GM12878 (cell line): Measurements from ENCODE around the gene DDX39A. TPM values are rescaled to one million over a fixed set of nuclear protein-coding genes. Genes with fewer than 3 reads are reported as not detected.
"Not testable (repeated sequence)": the region's sequence is repeated elsewhere in the genome, so short reads cannot be mapped to it uniquely, and the experiment has no call there.

ENCODE experiments used
- ATAC-seq: fragments of 200-7000 bp; cut with Tn5 transposase; 3 replicates; pipeline ENCODE4 v1.9.1; 2020; ENCODE audit warnings: mild to moderate bottlenecking, moderate library complexity
- BruUV-seq: library from RNA; stranded (reverse); fragments of 400-500 nt; replicated peaks from 2 replicates; lab custom pipeline; 2021; lab: Mats Ljungman, UMichigan
- CTCF ChIA-PET: fragments of 300-600 bp; sonication (Branson Sonifier 250); formaldehyde crosslinking; extraction: SDS; loops from one replicate; lab custom pipeline; 2021; ENCODE audit warnings: inconsistent platforms; lab: Yijun Ruan, JAX
- POLR2A ChIA-PET: fragments of 350-600 bp; formaldehyde crosslinking; extraction: SDS; loops from one replicate; lab custom pipeline; 2021; ENCODE audit warnings: inconsistent platforms; lab: Charles Lee
- RAD21 ChIA-PET: fragments of 300-600 bp; sonication (Branson Sonifier 250); formaldehyde crosslinking; loops from one replicate; lab custom pipeline; 2023; ENCODE audit warnings: antibody characterized with exemption; ENCODE audit not compliant: unreplicated experiment; lab: Charles Lee
- SMC1A ChIA-PET: fragments of 300-600 bp; sonication (Branson Sonifier 250); formaldehyde crosslinking; loops from one replicate; lab custom pipeline; 2023; ENCODE audit not compliant: unreplicated experiment, uncharacterized antibody; lab: Charles Lee
- DNase-seq: peaks from one replicate; pipeline ENCODE4 v3.0.0-alpha.2; 2011; ENCODE audit warnings: low read depth, low spot score
- FAIRE-seq: peaks from 3 replicates; lab custom pipeline; 2011; peaks lifted over from hg19 to GRCh38; lab: Jason Lieb, UNC
- H2AFZ ChIP-seq: 2 replicates; pipeline ENCODE4 v1.6.0; 2011; ENCODE audit warnings: low read depth, low read length, control low read depth; ENCODE audit not compliant: control insufficient read depth
- H3K27ac ChIP-seq: 2 replicates; pipeline ENCODE4 v1.5.1; 2011; ENCODE audit warnings: control low read depth; ENCODE audit not compliant: control insufficient read depth, insufficient read depth
- H3K27me3 ChIP-seq, 2 experiments: replicated peaks in 1 of 2; 2 replicates each; pipeline versions ENCODE4 v1.6.0 to v1.6.1; 2011; ENCODE audit warnings: low read length in 1 of 2; ENCODE audit not compliant: control insufficient read depth in 2 of 2, insufficient read depth in 2 of 2
- H3K36me3 ChIP-seq, 2 experiments: 2 replicates each; pipeline ENCODE4 v1.5.1; 2011; ENCODE audit warnings: low read length in 1 of 2; ENCODE audit not compliant: control insufficient read depth in 2 of 2, insufficient read depth in 2 of 2
- H3K4me1 ChIP-seq: 2 replicates; pipeline ENCODE4 v1.6.1; 2011; ENCODE audit warnings: mild to moderate bottlenecking, low read length, moderate library complexity, mixed read lengths; ENCODE audit not compliant: control insufficient read depth, insufficient read depth
- H3K4me2 ChIP-seq: 2 replicates; pipeline ENCODE4 v1.6.0; 2011; ENCODE audit warnings: control low read depth; ENCODE audit not compliant: control insufficient read depth, insufficient read depth
- H3K4me3 ChIP-seq: fragments of 200-600 bp; sonication (generic); 2 replicates; pipeline ENCODE4 v1.5.1; 2016
- H3K79me2 ChIP-seq: 2 replicates; pipeline ENCODE4 v1.6.0; 2011; ENCODE audit warnings: low read length; ENCODE audit not compliant: control insufficient read depth, insufficient read depth
- H3K9ac ChIP-seq: 2 replicates; pipeline ENCODE4 v1.8.0; 2011; ENCODE audit warnings: low read length, control low read depth, mixed read lengths; ENCODE audit not compliant: control insufficient read depth, insufficient read depth
- H3K9me3 ChIP-seq: replicated peaks from 3 replicates; pipeline ENCODE4 v1.5.1; 2011; ENCODE audit warnings: mild to moderate bottlenecking, low read length; ENCODE audit not compliant: control insufficient read depth, insufficient read depth
- H4K20me1 ChIP-seq: 2 replicates; pipeline ENCODE4 v1.6.0; 2011; ENCODE audit not compliant: control insufficient read depth, insufficient read depth
- IKZF2 ChIP-seq, 2 experiments: fragments of 450-650 bp; IDR thresholded peaks; 2 replicates each; pipeline ENCODE4 v1.6.1; 2017; ENCODE audit warnings: mild to moderate bottlenecking in 2 of 2, moderate library complexity in 2 of 2
- POLR2AphosphoS5 ChIP-seq: IDR thresholded peaks from 2 replicates; pipeline ENCODE4 v1.6.1; 2011; ENCODE audit warnings: mild to moderate bottlenecking, low read length, inconsistent platforms
- WGBS: methylation state at CpG from one replicate; pipeline ENCODE4 v1.1.6; 2016; ENCODE audit warnings: low lambda C conversion rate; ENCODE audit not compliant: insufficient replicate concordance, insufficient coverage; ENCODE audit errors: missing lambda C conversion rate; 5-methylcytosine and 5-hydroxymethylcytosine counted together
- in situ Hi-C: fragments of 300-500 bp; cut with MboI; formaldehyde crosslinking; loops from 9 replicates; pipeline ENCODE4 v1.14.3; 2018; ENCODE audit warnings: mixed read lengths
- intact Hi-C: fragments of 100-400 bp; cut with micrococcal nuclease; formaldehyde crosslinking; loops from one replicate; pipeline ENCODE4 v1.14.2; 2022; ENCODE audit not compliant: unreplicated experiment
- polyA plus RNA-seq, 11 experiments: library from polyadenylated mRNA; depleted of rRNA in 4 of 11; unstranded in 6 of 11; stranded (reverse) in 5 of 11; fragments of >200 nt; fragmentation: Nextera tagmentation in 4 of 11; fragmentation: Illumina TruSeq in 1 of 11; extraction: Ambion mirVana in 4 of 11; extraction: Trizol in 1 of 11; gene quantifications; 1 replicate in 1 of 11; 2 replicates in 10 of 11; pipeline versions ENCODE4 v1.2.1 to v1.2.3, GENCODE V29; 2011 to 2016; ENCODE audit warnings: inconsistent platforms in 2 of 11, missing spikeins in 2 of 11, low read depth in 1 of 11
- total RNA-seq, 4 experiments: library from RNA; depleted of rRNA in 3 of 4; stranded (reverse); fragments of >200 nt in 3 of 4; fragmentation: Illumina TruSeq in 1 of 4; extraction: Trizol in 1 of 4; gene quantifications; 2 replicates each; pipeline versions ENCODE4 v1.2.1 to v1.2.3, GENCODE V29; 2013 to 2021

The DDX39A gene
- total and polyA plus RNA-seq, 10 of the 15 experiments (the other 5 are each of a cell fraction or from before 2014, with no cell fraction given) = 113 to 378 (median 224) TPM

- WGBS = 92% methylated on average over 15 of the region's 15 CpGs
- FAIRE-seq, H3K27ac ChIP-seq, in situ Hi-C loops, H4K20me1 ChIP-seq, BruUV-seq, ATAC-seq, H3K4me3 ChIP-seq, H2AFZ ChIP-seq, H3K4me1 ChIP-seq, H3K79me2 ChIP-seq, H3K9ac ChIP-seq, H3K4me2 ChIP-seq, H3K9me3 ChIP-seq, DNase-seq, H3K27me3 ChIP-seq, intact Hi-C loops: not testable (repeated sequence)
- RAD21 ChIA-PET = interaction anchor here (1.4 kb wide), 1 partner anchor 19 kb away, joined by 4 read pairs; no protein-coding TSS in a partner anchor
- SMC1A ChIA-PET = interaction anchor here (1.2 to 1.7 kb wide), 3 partner anchors 12 to 45 kb away, joined by 3 to 4 read pairs (median 3); no protein-coding TSS in a partner anchor
- POLR2A ChIA-PET = interaction anchor here (0.6 to 4.0 kb wide), 4 partner anchors 20 to 48 kb away, joined by 3 to 38 read pairs (median 8); no protein-coding TSS in a partner anchor
- CTCF ChIA-PET = interaction anchor here (1.3 to 7.1 kb wide), 5 partner anchors 10 to 267 kb away, joined by 3 to 125 read pairs (median 4); partner anchors contain the start of gene ASF1B
- peaks cover 20 to 33% of the 10 kb centered on the region in 2 experiments for H3K36me3 ChIP-seq
Measured at GRCh38 chr19:14403145-14403930, 15.8 kb downstream of the DDX39A start.

- in situ Hi-C loops (no loop called here), intact Hi-C loops (no loop called here)
- ATAC-seq (no peak), DNase-seq (no peak)
- Histone ChIP-seq H3K9me3 (no peaks in the 10 kb centered on the region; the same call in 2 of the 3 replicates), H3K9ac (no peak overlapping the region), H4K20me1 (no peaks in the 10 kb centered on the region)
- RAD21 ChIA-PET = interaction anchor here (0.8 kb wide), 1 partner anchor 39 kb away, joined by 4 read pairs; no protein-coding TSS in a partner anchor
- WGBS = 95% methylated on average over 26 of the region's 26 CpGs
- TF ChIP-seq POLR2AphosphoS5 (peak; percentile 27; the same call in 1 of the 2 replicates), IKZF2 (IDR thresholded peaks at IDR 0.05) (no peak)
- TF ChIP-seq, all 136 proteins: peak for 1
- POLR2A ChIA-PET = no interaction called here
- BruUV-seq = TSS peak; percentile 57
- Histone ChIP-seq H3K79me2 (no peaks in the 10 kb centered on the region), H3K36me3 (peaks cover 16 to 27% of the 10 kb centered on the region in 2 experiments), H3K4me3 (no peak overlapping the region), H3K4me2 (no peak overlapping the region), H3K27ac (no peak overlapping the region), H3K27me3 (no peaks in the 10 kb centered on the region), H3K4me1 (peaks cover 5% of the 10 kb centered on the region; the same call in 1 of the 2 replicates), H2AFZ (no peak overlapping the region)
- FAIRE-seq = no peak
- CTCF ChIA-PET = interaction anchor here (2.7 to 7.1 kb wide), 2 partner anchors 41 to 54 kb away, joined by 9 to 125 read pairs; no protein-coding TSS in a partner anchor
- SMC1A ChIA-PET = interaction anchor here (1.0 to 1.7 kb wide), 2 partner anchors 41 to 45 kb away, joined by 4 read pairs; no protein-coding TSS in a partner anchor
Measured at GRCh38 chr19:14402332-14403144, 16.6 kb downstream of the DDX39A start.
